Endothelial cell of umbilical vein (primary cell): ENCODE measurements around the gene WDFY3. TPM values are rescaled to one million over a fixed set of nuclear protein-coding genes. Genes with fewer than 3 reads are reported as not detected.

Experiments
- BruUV-seq: library from RNA; stranded (reverse); fragments of 400-500 nt; replicated peaks from 2 replicates; lab custom pipeline; 2021; lab: Mats Ljungman, UMichigan
- CTCF ChIA-PET: fragments of 300-600, 350-600 bp; sonication (Branson Sonifier 250); formaldehyde crosslinking; loops from one replicate; lab custom pipeline; 2021; ENCODE audit warnings: antibody characterized with exemption, inconsistent platforms; lab: Charles Lee
- POLR2A ChIA-PET: fragments of 300-600, 350-600 bp; sonication (Branson Sonifier 250); formaldehyde crosslinking; loops from one replicate; lab custom pipeline; 2021; ENCODE audit warnings: antibody characterized with exemption, inconsistent platforms; lab: Charles Lee
- DNase-seq: peaks from one replicate; pipeline ENCODE4 v3.0.0-alpha.2; 2011; ENCODE audit warnings: low read depth, low spot score
- FAIRE-seq: peaks from 2 replicates; lab custom pipeline; 2011; peaks lifted over from hg19 to GRCh38; lab: Jason Lieb, UNC
- H2AFZ ChIP-seq: 2 replicates; pipeline ENCODE4 v1.6.0; 2012; ENCODE audit warnings: low read depth, low read length, control low read depth, inconsistent platforms
- H3K27ac ChIP-seq: 2 replicates; pipeline ENCODE4 v1.5.1; 2011; ENCODE audit warnings: low read depth, mild to moderate bottlenecking, control low read depth, low read length, moderate library complexity; ENCODE audit not compliant: insufficient read depth
- H3K27me3 ChIP-seq, 2 experiments: 2 replicates each; pipeline versions ENCODE4 v1.6.0 to v1.6.1; 2011; ENCODE audit warnings: low read length in 2 of 2, mixed read lengths in 1 of 2; ENCODE audit not compliant: control insufficient read depth in 2 of 2, insufficient read depth in 2 of 2
- H3K36me3 ChIP-seq, 2 experiments: 2 replicates in 1 of 2; 3 replicates in 1 of 2; pipeline ENCODE4 v1.5.1; 2011; ENCODE audit warnings: low read length in 2 of 2, mild to moderate bottlenecking in 1 of 2, moderate library complexity in 1 of 2; ENCODE audit not compliant: control insufficient read depth in 2 of 2, insufficient read depth in 2 of 2; ENCODE audit errors: extremely low read depth in 1 of 2
- H3K4me1 ChIP-seq: 3 replicates; pipeline ENCODE4 v1.5.1; 2011; ENCODE audit warnings: mild to moderate bottlenecking, low read length; ENCODE audit not compliant: control insufficient read depth, insufficient read depth; ENCODE audit errors: extremely low read depth
- H3K4me2 ChIP-seq: 2 replicates; pipeline ENCODE4 v1.6.1; 2011; ENCODE audit warnings: low read length, control low read depth, mixed read lengths; ENCODE audit not compliant: insufficient read depth
- H3K4me3 ChIP-seq, 3 experiments: fragments of 200-600 bp in 1 of 3; sonication (generic), shearing (Covaris generic) in 1 of 3; replicated peaks in 1 of 3; 2 replicates each; pipeline ENCODE4 v1.5.1; 2011 to 2016; ENCODE audit warnings: control low read depth in 3 of 3, low read length in 3 of 3, mild to moderate bottlenecking in 2 of 3, inconsistent platforms in 1 of 3, low read depth in 1 of 3, moderate library complexity in 1 of 3; ENCODE audit not compliant: insufficient read depth in 1 of 3
- H3K79me2 ChIP-seq: 2 replicates; pipeline ENCODE4 v1.6.0; 2012; ENCODE audit warnings: low read length, inconsistent platforms; ENCODE audit not compliant: control insufficient read depth, insufficient read depth
- H3K9ac ChIP-seq: replicated peaks from 2 replicates; pipeline ENCODE3; 2011; ENCODE audit warnings: low read length, control low read depth; ENCODE audit not compliant: insufficient read depth; ENCODE audit errors: extremely low read depth
- H3K9me1 ChIP-seq: replicated peaks from 3 replicates; pipeline ENCODE4 v1.6.0; 2011; ENCODE audit warnings: mild to moderate bottlenecking, low read length; ENCODE audit not compliant: control insufficient read depth, insufficient read depth; ENCODE audit errors: extremely low read depth
- H3K9me3 ChIP-seq: replicated peaks from 2 replicates; pipeline ENCODE4 v1.5.1; 2012; ENCODE audit warnings: low read length, inconsistent platforms; ENCODE audit not compliant: control insufficient read depth, insufficient read depth
- H4K20me1 ChIP-seq: replicated peaks from 2 replicates; pipeline ENCODE3; 2011; ENCODE audit warnings: mild to moderate bottlenecking, low read length; ENCODE audit not compliant: control insufficient read depth, insufficient read depth; ENCODE audit errors: extremely low read depth
- CTCF ChIP-seq, 2 donors: IDR thresholded peaks; 1 replicate in 1 of 2; 2 replicates in 1 of 2; pipeline ENCODE4 v1.5.1; 2011; ENCODE audit warnings: low read length in 2 of 2, mild to moderate bottlenecking in 2 of 2, moderate library complexity in 2 of 2, control low read depth in 1 of 2, inconsistent platforms in 1 of 2, low read depth in 1 of 2; ENCODE audit not compliant: insufficient read depth in 1 of 2; ENCODE audit errors: extremely low read depth in 1 of 2
- EZH2 ChIP-seq: IDR thresholded peaks from 2 replicates; pipeline ENCODE4 v1.6.1; 2012; ENCODE audit warnings: borderline replicate concordance, low read depth, mild to moderate bottlenecking, moderate library complexity, low read length, inconsistent platforms; ENCODE audit not compliant: severe bottlenecking
- FOS ChIP-seq: IDR thresholded peaks from 2 replicates; pipeline ENCODE4 v1.6.1; 2011; ENCODE audit warnings: mild to moderate bottlenecking, low read length, moderate library complexity, borderline replicate concordance; ENCODE audit not compliant: insufficient read depth
- GATA2 ChIP-seq: IDR thresholded peaks from 2 replicates; pipeline ENCODE4 v1.7.0; 2011; ENCODE audit warnings: low read depth, mild to moderate bottlenecking, moderate library complexity, mixed read lengths, low read length; ENCODE audit not compliant: insufficient read length, insufficient read depth
- JUN ChIP-seq: IDR thresholded peaks from 2 replicates; pipeline ENCODE4 v1.6.1; 2011; ENCODE audit warnings: borderline replicate concordance, low read depth; ENCODE audit not compliant: insufficient read length, insufficient read depth
- MAX ChIP-seq: IDR thresholded peaks from 2 replicates; pipeline ENCODE4 v1.6.1; 2011; ENCODE audit not compliant: insufficient read depth, insufficient read length
- MYC ChIP-seq: IDR thresholded peaks from one replicate; pipeline ENCODE4 v1.6.1; 2011; ENCODE audit warnings: mild to moderate bottlenecking, low read depth, low read length
- POLR2A ChIP-seq: IDR thresholded peaks from 2 replicates; pipeline ENCODE4 v1.6.1; 2012; ENCODE audit warnings: low read depth, mild to moderate bottlenecking, control low read depth, low read length
- POLR2AphosphoS5 ChIP-seq: IDR thresholded peaks from 2 replicates; pipeline ENCODE4 v1.6.1; 2012; ENCODE audit warnings: low read depth, mild to moderate bottlenecking, control low read depth, low read length, moderate library complexity; ENCODE audit not compliant: insufficient read depth
- dilution Hi-C: fragments of 300-500 bp; cut with MboI; formaldehyde crosslinking; loops from one replicate; pipeline ENCODE4 v1.15.0; 2019; ENCODE audit warnings: low sequenced_read_pairs; ENCODE audit not compliant: extremely low pct_ligation_motif_present
- intact Hi-C: fragments of 100-400 bp; cut with micrococcal nuclease; formaldehyde crosslinking; loops from one replicate; pipeline ENCODE4 v1.10.0; 2022
- polyA plus RNA-seq, 4 experiments: library from polyadenylated mRNA; depleted of rRNA in 3 of 4; stranded (reverse) in 3 of 4; unstranded in 1 of 4; fragments of >200 nt; gene quantifications; 2 replicates each; pipeline versions ENCODE4 v1.2.1 to v1.2.3, GENCODE V29; 2011 to 2012; ENCODE audit warnings: missing spikeins in 1 of 4
- total RNA-seq: library from RNA; stranded (reverse); gene quantifications from 2 replicates; pipeline ENCODE4 v1.2.3, GENCODE V29; 2021

WDFY3 gene
- total and polyA plus RNA-seq, 2 donors (not counting 3 experiments of a cell fraction or from before 2014, with no cell fraction given), result 37.0 to 113 TPM

GRCh38 chr4:84874619-84875018 lies 91.9 kb downstream of the WDFY3 start:
- H2AFZ ChIP-seq, result no peak overlapping the region
- no peak overlapping the region for H3K4me3 ChIP-seq
- peaks cover 18% of the 10 kb centered on the region for H3K79me2 ChIP-seq
- H3K36me3 ChIP-seq, result no peaks in the 10 kb centered on the region
- H3K9me1 ChIP-seq, result no peaks in the 10 kb centered on the region
- dilution Hi-C loops (no loop called here), intact Hi-C loops (loop anchor here (5.0 kb wide), 1 partner anchor 903 kb away; no protein-coding TSS in a partner anchor)
- H3K4me2 ChIP-seq, result no peak overlapping the region
- CTCF ChIA-PET, result no interaction called here
- DNase-seq, result no peak
- FAIRE-seq, result no peak
- no peak overlapping the region for H3K27ac ChIP-seq
- no peaks in the 10 kb centered on the region for H3K27me3 ChIP-seq
- no peak for TF ChIP-seq MAX
- no peak for TF ChIP-seq JUN
- TF ChIP-seq MYC, result no peak
- TF ChIP-seq CTCF (IDR thresholded peaks at IDR 0.05; ENCODE audit: extremely low read depth in 1 of 2, insufficient read depth in 1 of 2, low read depth in 1 of 2, low read length in 2 of 2), result no peak
- TF ChIP-seq GATA2, result no peak
- TF ChIP-seq EZH2, result no peak
- no peak for TF ChIP-seq POLR2A
- TF ChIP-seq POLR2AphosphoS5, result no peak
- no peak for TF ChIP-seq FOS
- no peaks in the 10 kb centered on the region for H3K9me3 ChIP-seq
- no peaks in the 10 kb centered on the region for H4K20me1 ChIP-seq
- H3K4me1 ChIP-seq, result peaks cover 50% of the 10 kb centered on the region
- BruUV-seq, result no TSS peak
- no peak overlapping the region for H3K9ac ChIP-seq
- POLR2A ChIA-PET, result no interaction called here
